ENCODE data around the gene DAB2. TPM values are rescaled to one million over a fixed set of nuclear protein-coding genes. Genes with fewer than 3 reads are reported as not detected.
"Not testable (repeated sequence)": the region's sequence is repeated elsewhere in the genome, so short reads cannot be mapped to it uniquely, and the experiment has no call there.

The DAB2 gene
- total RNA-seq, 4 donors from 2014 or later: 22.9 to 57.4 (median 54.6) TPM

GRCh38 chr5:39342460-39342859, 82.3 kb downstream of the DAB2 start:
- intact Hi-C loops (cut with DNase I): no loop called here
- Histone ChIP-seq H3K36me3 (no peaks in the 10 kb centered on the region), H3K9me3 (no peaks in the 10 kb centered on the region), H3K27me3 (no peaks in the 10 kb centered on the region), H3K4me1 (no peaks in the 10 kb centered on the region), H3K4me3 (replicated peaks in 1 of 3) (no peak overlapping the region), H3K27ac (no peak overlapping the region)
- WGBS, 2 donors: 95 to 98% methylated on average over 1 of the region's 1 CpG
- no peak for DNase-seq
- no peak for TF ChIP-seq POLR2A (IDR thresholded peaks at IDR 0.05)
- TF ChIP-seq CTCF (IDR thresholded peaks at IDR 0.05): no peak

- Histone ChIP-seq H3K36me3 (no peaks in the 10 kb centered on the region), H3K27ac (no peak overlapping the region), H3K9me3 (no peaks in the 10 kb centered on the region), H3K27me3 (no peaks in the 10 kb centered on the region), H3K4me3 (replicated peaks in 1 of 3) (no peak overlapping the region), H3K4me1 (no peaks in the 10 kb centered on the region)
- 72 to 83% methylated on average over 1 of the region's 1 CpG for WGBS, 2 donors
- no peak for TF ChIP-seq POLR2A (IDR thresholded peaks at IDR 0.05)
- no peak for TF ChIP-seq CTCF (IDR thresholded peaks at IDR 0.05)
- intact Hi-C loops (cut with DNase I): no loop called here
- DNase-seq: no peak
These were observed 82.9 kb downstream of the DAB2 start for GRCh38 chr5:39341896-39342295.

GRCh38 chr5:39340506-39340905, 84.3 kb downstream of the DAB2 start:
- Histone ChIP-seq H3K27ac (no peak overlapping the region), H3K27me3 (no peaks in the 10 kb centered on the region), H3K9me3 (no peaks in the 10 kb centered on the region), H3K4me3 (replicated peaks in 1 of 3) (no peak overlapping the region), H3K36me3 (no peaks in the 10 kb centered on the region), H3K4me1 (no peaks in the 10 kb centered on the region)
- no peak for TF ChIP-seq CTCF (IDR thresholded peaks at IDR 0.05)
- TF ChIP-seq POLR2A (IDR thresholded peaks at IDR 0.05): no peak
- 40 to 63% methylated on average over 1 of the region's 1 CpG for WGBS, 2 donors
- no peak for DNase-seq
- intact Hi-C loops (cut with DNase I): no loop called here

- Histone ChIP-seq H3K4me1 (no peaks in the 10 kb centered on the region), H3K9me3 (no peaks in the 10 kb centered on the region), H3K27ac (no peak overlapping the region), H3K36me3 (no peaks in the 10 kb centered on the region), H3K27me3 (no peaks in the 10 kb centered on the region), H3K4me3 (replicated peaks in 1 of 3) (no peak overlapping the region)
- TF ChIP-seq POLR2A (IDR thresholded peaks at IDR 0.05) (no peak), CTCF (IDR thresholded peaks at IDR 0.05) (no peak)
- intact Hi-C loops (cut with DNase I): no loop called here
- DNase-seq: no peak
- 68 to 69% methylated on average over 1 of the region's 1 CpG for WGBS, 2 donors
These were observed 87.4 kb downstream of the DAB2 start for GRCh38 chr5:39337252-39337915.

GRCh38 chr5:39334296-39334695, 90.5 kb downstream of the DAB2 start:
- H3K36me3 ChIP-seq; H3K27me3 ChIP-seq; intact Hi-C loops (cut with DNase I); H3K9me3 ChIP-seq; DNase-seq; H3K4me1 ChIP-seq; H3K27ac ChIP-seq; H3K4me3 ChIP-seq (replicated peaks in 1 of 3): not testable (repeated sequence)
- WGBS, 2 donors: 89% methylated on average over 11 of the region's 27 CpGs; no CpG with 5 or more reads in 1 of the 2 donors

All from thyroid gland (tissue), 4 donors.